ENCODE measurements around the gene MAGEL2.

Gene MAGEL2

GRCh38 chr15:23647421-23648370, at the start of gene MAGEL2:
Gene MAGEL2, minus strand, starts transcription at chr15:23647867. Its CDS starts 125 bp downstream, at chr15:23647742.
- DNase-seq, result no peak

GRCh38 chr15:23695282-23695681, 47.6 kb upstream of the MAGEL2 start:
- no peak for DNase-seq

- no peak for DNase-seq
These were observed 46.9 kb upstream of the MAGEL2 start for GRCh38 chr15:23694592-23694991.

GRCh38 chr15:23690450-23690852, 42.8 kb upstream of the MAGEL2 start:
- DNase-seq, result no peak

- no peak for DNase-seq
These were observed 42.3 kb upstream of the MAGEL2 start for GRCh38 chr15:23690015-23690414.

- DNase-seq, result no peak
These were observed 39.4 kb upstream of the MAGEL2 start, which contains the start of gene NDN for GRCh38 chr15:23687143-23687470. Gene NDN, minus strand, starts transcription at chr15:23687305. Its CDS starts 88 bp downstream, at chr15:23687217.

GRCh38 chr15:23686466-23687142, 38.9 kb upstream of the MAGEL2 start:
- DNase-seq, result no peak

- no peak for DNase-seq
These were observed 23.8 kb upstream of the MAGEL2 start for GRCh38 chr15:23671481-23671880.

- DNase-seq, result no peak
These were observed 23.3 kb upstream of the MAGEL2 start for GRCh38 chr15:23670970-23671369.

GRCh38 chr15:23663232-23663631, 15.6 kb upstream of the MAGEL2 start:
- DNase-seq, result no peak

GRCh38 chr15:23648920-23649515, 1.4 kb upstream of the MAGEL2 start:
- DNase-seq, result peak in 1 of 6 experiments; percentile 4

- DNase-seq, result no peak
These were observed 719 bp downstream of the MAGEL2 start for GRCh38 chr15:23647001-23647295.

- DNase-seq, result no peak
These were observed 1.3 kb downstream of the MAGEL2 start for GRCh38 chr15:23646165-23647000.

GRCh38 chr15:23645371-23646164, 2.1 kb downstream of the MAGEL2 start:
- DNase-seq, result no peak

GRCh38 chr15:23644829-23645228, 2.8 kb downstream of the MAGEL2 start:
- DNase-seq, result no peak

- DNase-seq, result peak in 2 of 6 experiments; percentile 4 to 23
These were observed 5.1 kb downstream of the MAGEL2 start for GRCh38 chr15:23642413-23643044.

- DNase-seq, result no peak
These were observed 13.5 kb downstream of the MAGEL2 start for GRCh38 chr15:23634181-23634580.

GRCh38 chr15:23629234-23629805, 18.3 kb downstream of the MAGEL2 start:
- no peak for DNase-seq

- no peak for DNase-seq
These were observed 18.9 kb downstream of the MAGEL2 start for GRCh38 chr15:23628612-23629233.

GRCh38 chr15:23616536-23616935, 31.1 kb downstream of the MAGEL2 start:
- DNase-seq, result no peak

- DNase-seq, result no peak
These were observed 41.4 kb downstream of the MAGEL2 start for GRCh38 chr15:23606226-23606625.

Measured in stimulated activated naive CD4-positive, alpha-beta T cell (primary cell).